CD14-positive monocyte (primary cell): ENCODE results near the gene EVC. TPM values are rescaled to one million over a fixed set of nuclear protein-coding genes. Genes with fewer than 3 reads are reported as not detected.

Source experiments
- DNase-seq, 3 donors: peaks; one replicate each; pipeline ENCODE4 v3.0.0-alpha.2; 2011 to 2022
- H2AFZ ChIP-seq: 2 replicates; pipeline ENCODE4 v1.6.0; 2012; ENCODE audit warnings: mild to moderate bottlenecking, low read depth, low read length, inconsistent platforms; ENCODE audit not compliant: insufficient read depth, poor library complexity, severe bottlenecking
- H3K27ac ChIP-seq, 2 donors: 1 replicate in 1 of 2; 2 replicates in 1 of 2; pipeline ENCODE4 v1.5.1; 2012 to 2013; ENCODE audit warnings: low read length in 2 of 2, control low read depth in 1 of 2, inconsistent platforms in 1 of 2, low read depth in 1 of 2, mild to moderate bottlenecking in 1 of 2
- H3K27me3 ChIP-seq, 2 donors: one replicate each; pipeline versions ENCODE4 v1.6.0 to v1.6.1; 2011 to 2013; ENCODE audit warnings: low read length in 2 of 2; ENCODE audit not compliant: control insufficient read depth in 2 of 2, insufficient read depth in 2 of 2
- H3K36me3 ChIP-seq, 2 donors: replicated peaks in 1 of 2; 1 replicate in 1 of 2; 2 replicates in 1 of 2; pipeline versions ENCODE4 v1.5.1 to v1.6.1; 2012 to 2013; ENCODE audit warnings: low read length in 2 of 2, control low read depth in 1 of 2, inconsistent platforms in 1 of 2, mild to moderate bottlenecking in 1 of 2; ENCODE audit not compliant: insufficient read depth in 2 of 2, control insufficient read depth in 1 of 2
- H3K4me1 ChIP-seq, 2 donors: 1 replicate in 1 of 2; 2 replicates in 1 of 2; pipeline versions ENCODE4 v1.5.1 to v1.6.1; 2012 to 2013; ENCODE audit warnings: low read length in 2 of 2, control low read depth in 1 of 2, inconsistent platforms in 1 of 2, mild to moderate bottlenecking in 1 of 2, moderate library complexity in 1 of 2; ENCODE audit not compliant: insufficient read depth in 2 of 2, control insufficient read depth in 1 of 2
- H3K4me2 ChIP-seq: replicated peaks from 2 replicates; pipeline ENCODE3; 2012; ENCODE audit warnings: low read length, moderate library complexity, mild to moderate bottlenecking; ENCODE audit not compliant: poor library complexity, severe bottlenecking; ENCODE audit errors: extremely low read depth
- H3K4me3 ChIP-seq, 3 experiments: fragments of 200-600 bp in 1 of 3; sonication (generic) in 1 of 3; replicated peaks in 1 of 3; 1 replicate in 2 of 3; 2 replicates in 1 of 3; pipeline ENCODE4 v1.5.1; 2011 to 2013; ENCODE audit warnings: low read length in 3 of 3, mild to moderate bottlenecking in 3 of 3, control low read depth in 2 of 3, low read depth in 2 of 3, inconsistent platforms in 1 of 3, moderate library complexity in 1 of 3
- H3K79me2 ChIP-seq: 2 replicates; pipeline ENCODE4 v1.6.0; 2012; ENCODE audit warnings: mild to moderate bottlenecking, control low read depth, inconsistent platforms, low read length, moderate library complexity; ENCODE audit not compliant: insufficient read depth
- H3K9ac ChIP-seq: 2 replicates; pipeline ENCODE4 v1.6.0; 2017; ENCODE audit warnings: low read length, mild to moderate bottlenecking; ENCODE audit not compliant: insufficient read depth, poor library complexity, severe bottlenecking
- H3K9me3 ChIP-seq, 2 donors: replicated peaks in 1 of 2; 1 replicate in 1 of 2; 2 replicates in 1 of 2; pipeline versions ENCODE4 v1.5.1 to v1.6.1; 2012 to 2013; ENCODE audit warnings: low read length in 2 of 2, control low read depth in 1 of 2; ENCODE audit not compliant: control insufficient read depth in 1 of 2, insufficient read depth in 1 of 2
- H4K20me1 ChIP-seq: 2 replicates; pipeline ENCODE4 v1.6.0; 2012; ENCODE audit warnings: mild to moderate bottlenecking, low read length, control low read depth, moderate library complexity; ENCODE audit not compliant: insufficient read depth
- H3K27ac Mint-ChIP-seq, 7 donors: one replicate each; pipeline ENCODE4 v1.8.0; 2020; ENCODE audit warnings: mild to moderate bottlenecking in 7 of 7, mixed read lengths in 7 of 7, moderate library complexity in 6 of 7, inconsistent platforms in 2 of 7
- H3K27me3 Mint-ChIP-seq, 3 donors: one replicate each; pipeline ENCODE4 v1.8.0; 2021 to 2022; ENCODE audit warnings: low read depth in 3 of 3, mild to moderate bottlenecking in 3 of 3, mixed read lengths in 3 of 3, moderate library complexity in 3 of 3, inconsistent platforms in 1 of 3
- H3K36me3 Mint-ChIP-seq, 2 donors: one replicate each; pipeline ENCODE4 v1.8.0; 2020; ENCODE audit warnings: mixed read lengths in 2 of 2, inconsistent platforms in 1 of 2, mild to moderate bottlenecking in 1 of 2
- H3K4me1 Mint-ChIP-seq: one replicate; pipeline ENCODE4 v1.8.0; 2020; ENCODE audit warnings: mild to moderate bottlenecking, mixed read lengths
- H3K4me3 Mint-ChIP-seq, 2 donors: one replicate each; pipeline ENCODE4 v1.8.0; 2020; ENCODE audit warnings: mild to moderate bottlenecking in 2 of 2, mixed read lengths in 2 of 2, moderate library complexity in 1 of 2
- H3K9me3 Mint-ChIP-seq, 7 donors: one replicate each; pipeline ENCODE4 v1.8.0; 2020 to 2022; ENCODE audit warnings: mixed read lengths in 7 of 7, mild to moderate bottlenecking in 6 of 7, moderate library complexity in 6 of 7, inconsistent platforms in 2 of 7
- WGBS: methylation state at CpG from one replicate; pipeline ENCODE4 v1.1.5; 2013; ENCODE audit warnings: missing lambda C conversion rate; ENCODE audit not compliant: insufficient coverage; 5-methylcytosine and 5-hydroxymethylcytosine counted together
- intact Hi-C, 2 donors: fragments of 100-400 bp; cut with micrococcal nuclease; formaldehyde crosslinking; loops; one replicate each; pipeline versions ENCODE4 v1.15.0 to v1.15.1; 2023
- polyA plus RNA-seq, 3 donors: library from polyadenylated mRNA; depleted of rRNA in 1 of 3; unstranded in 2 of 3; stranded (reverse) in 1 of 3; fragments of 300-500 nt in 2 of 3; fragments of >200 nt in 1 of 3; fragmentation: Illumina TruSeq in 2 of 3; gene quantifications; 1 replicate in 2 of 3; 2 replicates in 1 of 3; pipeline ENCODE4 v1.2.3, GENCODE V29; 2012 to 2021
- TF ChIP-seq, protein P1 (sequence below): fragments of 200-600 bp; IDR thresholded peaks from one replicate; pipeline ENCODE4 v1.8.0; 2022; ENCODE audit warnings: antibody characterized with exemption, mild to moderate bottlenecking

EVC gene
- polyA plus RNA-seq, 3 donors = 0.36 TPM; not detected in 2

DNA sequence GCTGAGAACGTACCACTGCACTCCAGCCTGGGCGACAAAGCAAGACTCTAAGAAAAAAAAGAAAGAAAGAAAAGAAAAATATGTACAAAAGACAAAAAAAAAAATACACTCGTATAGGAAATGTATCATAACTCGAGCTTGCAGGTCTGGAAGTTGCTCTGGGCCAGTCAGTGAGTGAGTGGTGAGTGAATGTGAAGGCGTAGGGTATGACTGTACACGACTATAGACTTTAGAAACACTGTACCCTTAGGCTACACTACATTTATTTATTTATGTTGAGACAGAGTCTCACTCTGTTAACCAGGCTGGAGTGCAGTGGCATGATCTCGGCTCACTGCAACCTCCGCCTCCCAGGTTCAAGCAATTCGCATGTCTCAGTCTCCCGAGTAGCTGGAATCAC, 32.0 kb upstream of the EVC start:
- no peak overlapping the region for H2AFZ ChIP-seq
- no peak overlapping the region for H3K9ac ChIP-seq
- no peak overlapping the region for H3K4me2 ChIP-seq
- no peak for DNase-seq
- H3K79me2 ChIP-seq = no peaks in the 10 kb centered on the region
- H3K27ac ChIP-seq = no peak overlapping the region
- peaks cover 0 to 2% (median 0%) of the 10 kb centered on the region in 7 donors for H3K9me3 Mint-ChIP-seq
- no peaks in the 10 kb centered on the region for H3K27me3 ChIP-seq
- no peak overlapping the region for H3K4me3 Mint-ChIP-seq
- no peaks in the 10 kb centered on the region for H3K36me3 ChIP-seq
- intact Hi-C loops = no loop called here
- no peak overlapping the region for H3K27ac Mint-ChIP-seq
- TF ChIP-seq, protein P1, sequence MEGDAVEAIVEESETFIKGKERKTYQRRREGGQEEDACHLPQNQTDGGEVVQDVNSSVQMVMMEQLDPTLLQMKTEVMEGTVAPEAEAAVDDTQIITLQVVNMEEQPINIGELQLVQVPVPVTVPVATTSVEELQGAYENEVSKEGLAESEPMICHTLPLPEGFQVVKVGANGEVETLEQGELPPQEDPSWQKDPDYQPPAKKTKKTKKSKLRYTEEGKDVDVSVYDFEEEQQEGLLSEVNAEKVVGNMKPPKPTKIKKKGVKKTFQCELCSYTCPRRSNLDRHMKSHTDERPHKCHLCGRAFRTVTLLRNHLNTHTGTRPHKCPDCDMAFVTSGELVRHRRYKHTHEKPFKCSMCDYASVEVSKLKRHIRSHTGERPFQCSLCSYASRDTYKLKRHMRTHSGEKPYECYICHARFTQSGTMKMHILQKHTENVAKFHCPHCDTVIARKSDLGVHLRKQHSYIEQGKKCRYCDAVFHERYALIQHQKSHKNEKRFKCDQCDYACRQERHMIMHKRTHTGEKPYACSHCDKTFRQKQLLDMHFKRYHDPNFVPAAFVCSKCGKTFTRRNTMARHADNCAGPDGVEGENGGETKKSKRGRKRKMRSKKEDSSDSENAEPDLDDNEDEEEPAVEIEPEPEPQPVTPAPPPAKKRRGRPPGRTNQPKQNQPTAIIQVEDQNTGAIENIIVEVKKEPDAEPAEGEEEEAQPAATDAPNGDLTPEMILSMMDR = no peak
- 98% methylated on average over 4 of the region's 10 CpGs for WGBS
- no peak overlapping the region for H3K4me3 ChIP-seq
- H3K27me3 Mint-ChIP-seq = peaks cover 0 to 1% (median 0%) of the 10 kb centered on the region in 3 donors
- no peaks in the 10 kb centered on the region for H3K4me1 Mint-ChIP-seq
- no peaks in the 10 kb centered on the region for H3K9me3 ChIP-seq
- no peaks in the 10 kb centered on the region for H4K20me1 ChIP-seq
- no peaks in the 10 kb centered on the region for H3K4me1 ChIP-seq
- H3K36me3 Mint-ChIP-seq = no peaks in the 10 kb centered on the region

DNA sequence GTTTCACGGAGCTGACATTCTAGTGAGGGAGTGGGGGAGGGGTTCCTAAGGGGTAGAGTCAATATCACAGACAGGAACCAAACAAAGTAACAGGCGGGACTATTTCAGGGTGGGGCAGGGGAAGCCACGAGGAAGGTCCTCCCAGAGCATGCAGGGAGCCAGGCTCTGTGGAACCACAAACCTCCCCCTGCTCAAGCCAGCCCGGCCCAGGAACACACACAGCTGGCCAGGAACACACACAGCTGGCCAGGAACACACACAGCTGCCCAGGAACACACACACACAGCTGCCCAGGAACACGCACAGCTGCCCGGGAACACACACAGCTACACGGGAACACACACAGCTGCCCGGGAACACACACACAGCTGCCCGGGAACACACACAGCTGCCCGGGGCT, 27.4 kb upstream of the EVC start:
- TF ChIP-seq, protein P1 = no peak
- H3K9me3 Mint-ChIP-seq = peaks cover 0 to 4% (median 0%) of the 10 kb centered on the region in 7 donors
- Histone ChIP-seq H3K79me2 (no peaks in the 10 kb centered on the region), H3K36me3 (no peaks in the 10 kb centered on the region), H3K27ac (no peak overlapping the region), H3K4me2 (no peak overlapping the region), H3K4me1 (no peaks in the 10 kb centered on the region), H3K4me3 (no peak overlapping the region), H4K20me1 (no peaks in the 10 kb centered on the region), H3K9ac (no peak overlapping the region), H2AFZ (no peak overlapping the region), H3K27me3 (no peaks in the 10 kb centered on the region), H3K9me3 (no peaks in the 10 kb centered on the region)
- no peaks in the 10 kb centered on the region for H3K4me1 Mint-ChIP-seq
- DNase-seq = no peak
- intact Hi-C loops = no loop called here
- peaks cover 0 to 1% (median 0%) of the 10 kb centered on the region in 3 donors for H3K27me3 Mint-ChIP-seq
- 78% methylated on average over 6 of the region's 10 CpGs for WGBS
- no peaks in the 10 kb centered on the region for H3K36me3 Mint-ChIP-seq
- H3K4me3 Mint-ChIP-seq = no peak overlapping the region
- no peak overlapping the region for H3K27ac Mint-ChIP-seq
